Right ventricle myocardium inferior (tissue), 1 donor: ENCODE results near the gene BCL7A. TPM values are rescaled to one million over a fixed set of nuclear protein-coding genes. Genes with fewer than 3 reads are reported as not detected.
"Not testable (repeated sequence)": the region's sequence is repeated elsewhere in the genome, so short reads cannot be mapped to it uniquely, and the experiment has no call there.

ENCODE experiments used
- ATAC-seq: fragments of 200-7000 bp; cut with Tn5 transposase; one replicate; pipeline ENCODE4 v1.9.1; 2020; ENCODE audit warnings: mild to moderate bottlenecking, moderate library complexity
- DNase-seq: peaks from one replicate; pipeline ENCODE4 v3.0.0; 2021; ENCODE audit errors: missing footprints
- intact Hi-C: fragments of 100-400 bp; cut with DNase I; formaldehyde crosslinking; loops from one replicate; pipeline ENCODE4 v1.11.0; 2022
- total RNA-seq: library from RNA; stranded (reverse); fragmentation: NEBNext Ultra II Directional; extraction: Animal tissue kit (Norgen Biotek cat#: 25700); gene quantifications from one replicate; pipeline ENCODE4 v1.2.1, GENCODE V29; 2021
- donor health status: DM: no; HTN: yes; CAD: no; lungs with severe emphysema.

Gene BCL7A
- total RNA-seq, 1 donor from 2014 or later: 15.8 TPM

DNA sequence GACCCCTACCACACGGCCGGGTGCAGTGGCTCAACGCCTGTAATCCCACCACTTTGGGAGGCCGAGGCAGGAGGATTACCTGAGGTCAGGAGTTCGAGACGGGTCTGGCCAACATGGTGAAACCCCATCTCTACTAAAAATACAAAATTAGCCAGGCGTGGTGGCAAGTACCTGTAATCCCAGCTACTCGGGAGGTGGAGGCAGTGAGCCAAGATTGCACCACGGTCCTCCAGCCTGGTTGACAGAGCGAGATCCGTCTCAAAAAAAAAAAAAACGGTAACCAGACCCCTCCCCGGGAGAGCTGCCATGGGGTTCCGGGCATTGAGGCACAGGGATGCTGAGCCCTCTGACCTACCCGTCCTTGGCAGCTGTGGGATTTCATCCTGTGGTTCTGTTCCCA, 21.8 kb downstream of the BCL7A start:
- intact Hi-C loops: no loop called here
- DNase-seq: no peak
- ATAC-seq: no peak

GRCh38 chr12:122045262-122045661, 23.6 kb downstream of the BCL7A start:
- intact Hi-C loops: no loop called here
- ATAC-seq (no peak), DNase-seq (no peak)

DNA sequence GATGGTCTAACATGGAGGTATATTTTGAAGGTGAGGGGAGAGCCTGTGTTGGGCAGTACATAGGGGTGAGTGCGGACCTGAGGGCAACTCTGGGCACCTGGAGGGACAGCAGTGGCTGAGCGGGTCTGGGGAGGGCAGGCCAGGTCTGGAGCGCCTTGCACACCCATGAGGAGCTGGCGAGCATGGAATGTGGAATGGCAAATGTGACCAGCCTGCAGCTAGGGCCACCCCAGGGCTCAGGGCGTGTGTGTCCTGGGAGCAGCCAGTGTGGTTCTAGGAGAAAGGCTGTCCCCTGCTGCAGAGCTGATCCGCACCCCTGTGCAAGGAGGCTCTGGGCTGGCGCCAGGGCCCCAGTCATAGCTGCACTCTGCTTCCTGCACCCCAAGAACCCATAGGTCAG, 24.5 kb downstream of the BCL7A start:
- ATAC-seq (no peak), DNase-seq (no peak)
- intact Hi-C loops: no loop called here

DNA sequence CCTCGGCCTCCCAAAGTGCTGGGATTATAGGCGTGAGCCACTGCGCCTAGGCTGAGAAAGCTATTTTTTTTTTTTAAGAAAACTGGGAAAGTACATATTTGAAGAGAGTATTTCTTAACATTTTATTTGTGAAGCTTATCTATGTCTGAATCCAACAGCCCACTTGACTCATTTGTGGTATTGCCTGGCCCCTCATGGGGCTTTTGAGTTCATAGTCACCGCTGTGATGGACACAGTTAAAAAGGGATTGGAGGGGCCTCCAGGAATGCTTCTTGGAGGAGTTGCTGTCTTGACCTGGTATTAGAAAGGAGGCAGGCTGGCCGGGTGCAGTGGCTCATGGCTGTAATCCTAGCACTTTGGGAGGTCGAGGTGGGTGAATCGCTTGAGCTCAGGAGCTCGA, 26.5 kb downstream of the BCL7A start:
- ATAC-seq (no peak), DNase-seq (no peak)
- intact Hi-C loops: no loop called here

DNA sequence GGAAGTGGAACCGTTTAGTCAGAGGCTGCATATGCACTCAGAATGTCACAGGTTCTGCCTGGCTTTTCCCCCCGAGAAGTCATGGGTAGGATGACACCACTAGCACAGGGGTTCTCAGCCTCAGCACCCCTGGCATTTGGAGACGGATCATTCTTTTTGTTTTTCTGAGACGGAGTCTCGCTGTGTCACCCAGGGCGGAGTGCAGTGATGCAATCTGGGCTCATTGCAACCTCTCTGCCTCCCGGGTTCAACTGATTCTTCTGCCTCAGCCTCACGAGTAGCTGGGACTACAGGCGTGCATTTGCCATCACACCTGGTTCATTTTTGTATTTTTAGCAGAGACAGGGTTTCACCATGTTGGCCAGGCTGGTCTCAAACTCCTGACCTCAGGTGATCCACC, 28.1 kb downstream of the BCL7A start:
- no peak for DNase-seq
- no peak for ATAC-seq
- intact Hi-C loops: loop anchor here (5.0 kb wide), 2 partner anchors 133 to 137 kb away; partner anchors contain the start of gene CFAP251

GRCh38 chr12:122050706-122051105, 29.0 kb downstream of the BCL7A start:
- ATAC-seq: no peak

DNA sequence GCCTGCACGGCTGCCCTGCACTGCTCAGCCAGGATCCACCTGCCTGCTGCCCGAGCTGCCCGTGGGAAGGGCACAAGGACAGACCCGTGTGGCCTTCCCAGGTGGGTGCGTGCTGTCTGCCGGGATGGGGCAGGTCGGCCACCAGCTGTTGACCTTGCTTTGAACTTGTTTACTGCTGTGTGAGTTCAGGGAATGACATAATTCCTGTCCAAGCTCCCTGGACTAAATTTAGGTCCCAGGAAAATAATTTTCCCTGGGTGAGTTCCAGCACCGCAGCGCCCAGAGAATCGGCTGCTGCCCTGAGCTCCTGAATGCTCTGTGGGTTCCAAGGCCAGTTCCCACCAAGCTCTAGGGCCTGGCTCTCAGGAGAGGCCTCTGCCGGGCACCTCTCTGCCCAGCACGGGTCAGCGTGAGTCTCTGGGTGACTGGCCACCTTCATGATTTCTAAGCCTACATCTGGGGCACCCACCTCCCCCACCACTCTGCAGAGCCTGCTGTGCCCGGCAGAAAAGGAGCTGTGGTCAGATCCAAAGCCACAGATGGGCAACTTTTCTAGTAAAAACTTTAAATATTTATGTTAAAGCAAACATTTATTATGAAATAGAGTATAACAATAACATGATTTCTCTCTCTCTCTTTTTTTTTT, 29.7 kb downstream of the BCL7A start:
- intact Hi-C loops: loop anchor here (5.0 kb wide), 2 partner anchors 134 to 136 kb away; partner anchors contain the start of gene CFAP251
- DNase-seq (no peak), ATAC-seq (peak; percentile 78)

More at GRCh38 chr12:122050706-122051105, 29.0 kb downstream of the BCL7A start:
- intact Hi-C loops: loop anchor here (5.0 kb wide), 2 partner anchors 133 to 137 kb away; partner anchors contain the start of gene CFAP251
- DNase-seq: no peak

GRCh38 chr12:122052285-122052684, 30.6 kb downstream of the BCL7A start:
- ATAC-seq: no peak
- DNase-seq: no peak
- intact Hi-C loops: loop anchor here (5.0 kb wide), 2 partner anchors 135 kb away; partner anchors contain the start of gene CFAP251

GRCh38 chr12:122054842-122055520, 33.3 kb downstream of the BCL7A start:
- ATAC-seq (no peak), DNase-seq (no peak)
- intact Hi-C loops: loop anchor here (1.0 to 5.0 kb wide), 3 partner anchors 68 to 138 kb away; partner anchors contain the start of gene CFAP251

GRCh38 chr12:122056406-122056805, 34.7 kb downstream of the BCL7A start:
- DNase-seq, intact Hi-C loops, ATAC-seq: not testable (repeated sequence)

GRCh38 chr12:122057007-122057735, 35.5 kb downstream of the BCL7A start:
- intact Hi-C loops: no loop called here
- ATAC-seq (no peak), DNase-seq (no peak)

DNA sequence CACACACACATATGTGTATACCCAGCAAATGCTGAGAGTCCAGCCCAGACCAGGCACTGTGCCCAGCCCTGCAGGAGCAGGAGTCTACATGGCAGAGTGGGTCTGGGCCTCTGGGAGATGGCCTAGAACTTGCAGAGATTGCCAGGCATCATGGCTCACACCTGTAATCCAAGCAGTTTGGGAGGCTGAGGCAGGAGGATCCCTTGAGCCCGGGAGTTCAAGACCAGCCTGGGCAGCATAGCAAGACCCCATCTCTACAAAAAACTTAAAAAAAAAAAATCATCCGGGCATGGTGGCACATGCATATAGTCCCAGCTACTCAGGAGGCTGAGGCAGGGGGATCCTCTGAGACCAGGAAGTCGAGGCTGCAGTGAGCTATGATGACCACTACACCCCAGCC, 36.1 kb downstream of the BCL7A start:
- DNase-seq: no peak
- intact Hi-C loops: no loop called here
- ATAC-seq: no peak

- ATAC-seq (no peak), DNase-seq (no peak)
- intact Hi-C loops: no loop called here
Measured at GRCh38 chr12:122058549-122059149, 37.0 kb downstream of the BCL7A start.

DNA sequence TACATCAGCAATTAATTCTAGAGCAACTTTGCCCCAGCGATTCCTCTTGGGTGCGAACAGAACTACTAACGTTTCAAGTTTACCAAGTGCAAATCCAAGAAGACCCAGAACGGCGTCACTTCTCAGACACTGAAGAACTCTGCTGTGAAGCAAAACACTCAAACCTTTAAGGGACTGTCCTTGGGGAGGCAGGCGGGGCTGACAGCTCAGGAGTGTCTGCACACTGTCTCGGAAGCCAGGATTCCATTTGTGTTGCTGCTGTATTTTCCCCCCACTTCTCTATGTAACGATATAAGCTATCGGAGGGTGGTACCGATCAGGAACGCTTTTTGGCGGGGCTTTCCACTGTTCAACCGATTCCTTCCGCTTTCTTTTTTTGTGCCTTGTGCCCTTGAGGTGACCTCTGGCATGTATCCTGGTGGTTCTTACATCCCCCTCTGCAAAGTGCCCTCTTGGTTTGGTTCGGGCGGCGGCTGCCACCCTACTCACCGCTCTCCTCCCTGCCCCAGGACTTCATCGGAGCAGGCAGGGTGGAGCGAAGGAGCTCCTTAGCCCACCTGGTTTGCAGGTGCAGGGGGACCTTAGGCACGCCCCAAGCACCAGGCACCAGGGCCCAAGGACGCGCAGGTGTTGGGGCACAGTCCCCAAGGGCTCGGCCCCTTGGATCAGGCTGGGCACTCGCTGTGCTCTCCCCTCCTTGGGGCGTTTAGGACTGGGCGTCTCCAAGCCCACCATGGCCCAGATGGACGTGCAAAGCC, 37.7 kb downstream of the BCL7A start:
- ATAC-seq: no peak
- no peak for DNase-seq
- intact Hi-C loops: no loop called here

DNA sequence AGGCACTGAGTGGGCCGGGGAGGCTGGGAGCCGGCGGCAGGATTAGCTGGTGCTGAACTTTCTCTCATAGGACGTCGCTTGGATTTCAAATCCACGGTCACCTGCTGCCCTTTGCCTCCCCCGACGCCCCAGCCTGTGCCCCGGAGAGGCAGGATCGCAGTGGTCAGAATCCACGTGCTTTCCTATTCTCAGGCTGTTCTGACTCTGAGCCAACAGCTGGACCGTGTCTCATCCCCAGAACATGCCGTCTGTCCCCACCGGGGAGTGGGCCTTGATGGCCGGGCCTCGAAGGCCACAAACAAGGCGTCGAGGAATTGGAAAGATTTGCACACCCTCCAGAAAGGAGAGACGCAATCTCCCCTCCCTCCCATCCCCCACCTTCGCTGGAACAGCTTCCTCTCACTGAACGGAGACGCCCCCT, 38.4 kb downstream of the BCL7A start:
- no peak for ATAC-seq
- intact Hi-C loops: loop anchor here (5.0 kb wide), 1 partner anchor 47 kb away; no protein-coding TSS in a partner anchor

GRCh38 chr12:122061253-122061652, 39.6 kb downstream of the BCL7A start:
- intact Hi-C loops: loop anchor here (5.0 kb wide), 1 partner anchor 46 kb away; no protein-coding TSS in a partner anchor
- ATAC-seq: no peak
- no peak for DNase-seq

More for the DNA sequence above, 38.4 kb downstream of the BCL7A start:
- DNase-seq: no peak

DNA sequence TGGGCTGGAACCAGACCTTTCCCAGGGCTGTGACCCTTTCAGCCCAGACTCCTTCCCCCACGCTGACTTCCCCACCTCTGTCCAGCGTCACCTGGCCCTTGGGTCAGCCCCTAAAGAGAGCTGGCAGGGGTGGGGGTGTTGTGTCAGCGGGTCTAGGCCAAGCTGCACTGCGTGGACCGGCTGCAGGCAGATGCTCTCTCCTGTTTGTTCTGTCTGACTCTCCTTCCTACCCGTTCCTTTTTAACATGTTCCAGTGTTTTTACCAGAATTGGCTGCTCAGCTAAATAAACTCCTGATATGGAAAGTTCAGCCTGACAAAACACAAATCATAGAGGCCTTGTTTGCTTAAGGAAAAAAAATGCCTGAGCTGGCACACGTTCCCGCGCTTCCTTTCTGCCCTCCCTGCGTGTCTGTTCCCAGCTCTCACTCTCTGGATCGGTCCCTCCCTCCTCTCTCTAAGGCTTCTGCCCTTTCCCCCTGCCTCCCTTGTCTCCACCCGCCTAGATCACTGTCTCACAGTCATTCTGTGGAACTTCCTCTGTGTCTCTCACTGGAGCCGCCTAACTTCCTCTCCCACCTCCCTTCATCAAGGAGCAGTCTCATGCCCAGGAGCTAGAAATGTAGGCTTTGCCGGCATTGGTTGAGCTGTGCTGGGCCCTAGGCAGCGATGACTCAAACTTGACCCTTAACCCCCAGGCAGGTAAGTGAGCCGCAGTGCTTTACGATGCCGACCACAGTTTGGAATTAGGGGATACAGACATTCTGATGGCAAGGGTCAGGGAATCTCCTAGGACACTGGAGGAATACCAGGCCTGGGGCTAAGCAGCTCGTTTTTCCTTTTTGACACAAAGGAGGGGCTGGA, 41.4 kb downstream of the BCL7A start:
- DNase-seq (no peak), ATAC-seq (peak; percentile 72)
- intact Hi-C loops: loop anchor here (5.0 kb wide), 1 partner anchor 44 kb away; no protein-coding TSS in a partner anchor
